ENCODE data around the gene ARMH1. TPM values are rescaled to one million over a fixed set of nuclear protein-coding genes. Genes with fewer than 3 reads are reported as not detected.

The ARMH1 gene
- total and polyA plus RNA-seq, 9 donors, result 3.1 to 13.8 (median 5.7) TPM

- Histone ChIP-seq H3K4me1 (ENCODE audit: insufficient read depth) (no peaks in the 10 kb centered on the region), H3K27me3 (no peaks in the 10 kb centered on the region), H3K27ac (no peak overlapping the region), H3K36me3 (no peaks in the 10 kb centered on the region), H3K9me3 (no peaks in the 10 kb centered on the region), H3K4me3 (no peak overlapping the region)
- no peak for TF ChIP-seq EP300 (IDR thresholded peaks at IDR 0.05)
- TF ChIP-seq CTCF (IDR thresholded peaks at IDR 0.05), result no peak
- no peak for TF ChIP-seq POLR2A (IDR thresholded peaks at IDR 0.05)
- WGBS, 3 donors, result 76 to 89% (median 83%) methylated on average over 8 of the region's 8 CpGs
- DNase-seq, result no peak
- intact Hi-C loops (cut with DNase I), result loop anchor here in 3 of 4 donors (5.0 to 10.0 kb wide), 4 partner anchors 39 to 436 kb away; partner anchors contain the start of gene DMAP1 (in 2 of the 3)
Measured at GRCh38 chr1:44651069-44651468, 23.4 kb upstream of the ARMH1 start.

GRCh38 chr1:44652445-44653106, 21.9 kb upstream of the ARMH1 start:
- Histone ChIP-seq H3K27ac (no peak overlapping the region), H3K4me3 (no peak overlapping the region), H3K9me3 (no peaks in the 10 kb centered on the region), H3K36me3 (no peaks in the 10 kb centered on the region), H3K27me3 (no peaks in the 10 kb centered on the region), H3K4me1 (ENCODE audit: insufficient read depth) (no peaks in the 10 kb centered on the region)
- 41 to 48% (median 43%) methylated on average over 7 of the region's 7 CpGs for WGBS, 3 donors
- TF ChIP-seq CTCF (IDR thresholded peaks at IDR 0.05) (peak; percentile 59 to 91 (median 84)), EP300 (IDR thresholded peaks at IDR 0.05) (no peak)
- peak; percentile 63 to 87 (median 82) for DNase-seq
- intact Hi-C loops (cut with DNase I), result loop anchor here in 3 of 4 donors (5.0 to 10.0 kb wide), 4 partner anchors 40 to 438 kb away; partner anchors contain the start of gene DMAP1 (in 2 of the 3)

GRCh38 chr1:44653107-44653964, 21.2 kb upstream of the ARMH1 start:
- H3K27ac ChIP-seq, result no peak overlapping the region
- TF ChIP-seq EP300 (IDR thresholded peaks at IDR 0.05), result no peak
- TF ChIP-seq POLR2A (IDR thresholded peaks at IDR 0.05), result no peak
- TF ChIP-seq CTCF (IDR thresholded peaks at IDR 0.05), result no peak
- H3K27me3 ChIP-seq, result no peaks in the 10 kb centered on the region
- no peak overlapping the region for H3K4me3 ChIP-seq
- H3K9me3 ChIP-seq, result no peaks in the 10 kb centered on the region
- 58 to 65% (median 59%) methylated on average over 11 of the region's 11 CpGs for WGBS, 3 donors
- DNase-seq, result no peak
- no peaks in the 10 kb centered on the region for H3K36me3 ChIP-seq
- H3K4me1 ChIP-seq (ENCODE audit: insufficient read depth), result no peaks in the 10 kb centered on the region
- intact Hi-C loops (cut with DNase I), result loop anchor here in 3 of 4 donors (5.0 to 10.0 kb wide), 4 partner anchors 41 to 439 kb away; partner anchors contain the start of gene DMAP1 (in 2 of the 3)

- H3K4me3 ChIP-seq, result no peak overlapping the region
- WGBS, 3 donors, result 89 to 92% (median 91%) methylated on average over 35 of the region's 35 CpGs
- H3K36me3 ChIP-seq, result no peaks in the 10 kb centered on the region
- TF ChIP-seq EP300 (IDR thresholded peaks at IDR 0.05) (no peak), POLR2A (IDR thresholded peaks at IDR 0.05) (no peak), CTCF (IDR thresholded peaks at IDR 0.05) (no peak)
- intact Hi-C loops (cut with DNase I), result loop anchor here in 3 of 4 donors (5.0 to 10.0 kb wide), 4 partner anchors 42 to 440 kb away; partner anchors contain the start of gene DMAP1 (in 2 of the 3)
- no peaks in the 10 kb centered on the region for H3K9me3 ChIP-seq
- DNase-seq, result no peak
- H3K27ac ChIP-seq, result no peak overlapping the region
- H3K4me1 ChIP-seq (ENCODE audit: insufficient read depth), result no peaks in the 10 kb centered on the region
- no peaks in the 10 kb centered on the region for H3K27me3 ChIP-seq
Measured at GRCh38 chr1:44654621-44655187, 19.8 kb upstream of the ARMH1 start.

Data from ovary (tissue), 9 donors.